Prostate gland (tissue), 2 donors: ENCODE measurements around the gene DRGX.

ENCODE experiments used
- POLR2A ChIP-seq: fragments of 450-650 bp; IDR thresholded peaks from one replicate; pipeline ENCODE4 v1.6.1; 2016; ENCODE audit warnings: antibody characterized with exemption, mild to moderate bottlenecking
- POLR2AphosphoS5 ChIP-seq: sonication (generic); formaldehyde crosslinking; IDR thresholded peaks from one replicate; pipeline ENCODE4 v1.6.1; 2017; ENCODE audit warnings: antibody characterized with exemption
- TF ChIP-seq, protein P1 (sequence below), 4 experiments: fragments of 200-600 bp in 2 of 4; fragments of 450-650 bp in 2 of 4; sonication (generic) in 2 of 4; IDR thresholded peaks; 1 replicate in 3 of 4; 2 replicates in 1 of 4; pipeline ENCODE4 v1.5.1; 2016 to 2019; ENCODE audit warnings: antibody characterized with exemption in 4 of 4, mild to moderate bottlenecking in 2 of 4, moderate library complexity in 2 of 4

- TF ChIP-seq, protein P1, sequence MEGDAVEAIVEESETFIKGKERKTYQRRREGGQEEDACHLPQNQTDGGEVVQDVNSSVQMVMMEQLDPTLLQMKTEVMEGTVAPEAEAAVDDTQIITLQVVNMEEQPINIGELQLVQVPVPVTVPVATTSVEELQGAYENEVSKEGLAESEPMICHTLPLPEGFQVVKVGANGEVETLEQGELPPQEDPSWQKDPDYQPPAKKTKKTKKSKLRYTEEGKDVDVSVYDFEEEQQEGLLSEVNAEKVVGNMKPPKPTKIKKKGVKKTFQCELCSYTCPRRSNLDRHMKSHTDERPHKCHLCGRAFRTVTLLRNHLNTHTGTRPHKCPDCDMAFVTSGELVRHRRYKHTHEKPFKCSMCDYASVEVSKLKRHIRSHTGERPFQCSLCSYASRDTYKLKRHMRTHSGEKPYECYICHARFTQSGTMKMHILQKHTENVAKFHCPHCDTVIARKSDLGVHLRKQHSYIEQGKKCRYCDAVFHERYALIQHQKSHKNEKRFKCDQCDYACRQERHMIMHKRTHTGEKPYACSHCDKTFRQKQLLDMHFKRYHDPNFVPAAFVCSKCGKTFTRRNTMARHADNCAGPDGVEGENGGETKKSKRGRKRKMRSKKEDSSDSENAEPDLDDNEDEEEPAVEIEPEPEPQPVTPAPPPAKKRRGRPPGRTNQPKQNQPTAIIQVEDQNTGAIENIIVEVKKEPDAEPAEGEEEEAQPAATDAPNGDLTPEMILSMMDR (IDR thresholded peaks at IDR 0.05), result no peak
- no peak for TF ChIP-seq POLR2A
- no peak for TF ChIP-seq POLR2AphosphoS5
Observed at GRCh38 chr10:49382826-49383225, 13.1 kb downstream of the DRGX start.
